Loucy (cell line): ENCODE measurements around the gene CLEC4M.

Source experiments
- H2AFZ ChIP-seq: fragments of 200-600 bp; sonication (generic); 2 replicates; pipeline ENCODE4 v1.6.0; 2016; ENCODE audit warnings: antibody characterized with exemption, mild to moderate bottlenecking, low read length, moderate library complexity
- H3F3A ChIP-seq: fragments of 200-600 bp; 2 replicates; pipeline ENCODE4 v1.6.0; 2016; ENCODE audit warnings: antibody characterized with exemption, low read depth, mild to moderate bottlenecking
- H3K27me3 ChIP-seq: fragments of 200-600 bp; sonication (generic); 2 replicates; pipeline ENCODE4 v1.6.1; 2014; ENCODE audit warnings: low read length, mild to moderate bottlenecking; ENCODE audit not compliant: insufficient read depth, poor library complexity, severe bottlenecking
- H3K36me3 ChIP-seq: fragments of 200-600 bp; sonication (generic); 2 replicates; pipeline ENCODE4 v1.6.1; 2016; ENCODE audit warnings: low read length; ENCODE audit not compliant: insufficient read depth
- H3K4me1 ChIP-seq: fragments of 200-600 bp; sonication (generic); 2 replicates; pipeline ENCODE4 v1.5.1; 2014; ENCODE audit warnings: low read length, mild to moderate bottlenecking; ENCODE audit not compliant: insufficient read depth, poor library complexity, severe bottlenecking
- H3K4me2 ChIP-seq: fragments of 200-600 bp; sonication (generic); 2 replicates; pipeline ENCODE4 v1.6.0; 2014; ENCODE audit warnings: antibody characterized with exemption, low read length, low read depth, mild to moderate bottlenecking; ENCODE audit not compliant: poor library complexity, severe bottlenecking
- H3K4me3 ChIP-seq: fragments of 200-600 bp; sonication (generic); 2 replicates; pipeline ENCODE4 v1.5.1; 2014; ENCODE audit warnings: low read length, mild to moderate bottlenecking, mixed read lengths; ENCODE audit not compliant: poor library complexity, severe bottlenecking
- H3K79me2 ChIP-seq: fragments of 200-600 bp; sonication (generic); 2 replicates; pipeline ENCODE4 v1.6.1; 2014; ENCODE audit warnings: low read length; ENCODE audit not compliant: insufficient read depth
- H3K9ac ChIP-seq: fragments of 200-600 bp; sonication (generic); 2 replicates; pipeline ENCODE4 v1.6.0; 2014; ENCODE audit warnings: mild to moderate bottlenecking, low read depth, low read length, moderate library complexity; ENCODE audit not compliant: poor library complexity, severe bottlenecking
- H3K9me2 ChIP-seq: fragments of 200-600 bp; sonication (generic); replicated peaks from 2 replicates; pipeline ENCODE4 v1.6.1; 2016; ENCODE audit warnings: low read depth, low read length, mixed read lengths
- H3K9me3 ChIP-seq: fragments of 200-600 bp; sonication (generic); 2 replicates; pipeline ENCODE4 v1.6.1; 2014; ENCODE audit warnings: mild to moderate bottlenecking, antibody characterized with exemption, low read length, low read depth; ENCODE audit not compliant: insufficient read depth
- H4K20me1 ChIP-seq: fragments of 200-600 bp; sonication (generic); 2 replicates; pipeline ENCODE4 v1.6.0; 2014; ENCODE audit warnings: antibody characterized with exemption, low read length, mild to moderate bottlenecking; ENCODE audit not compliant: insufficient read depth, poor library complexity, severe bottlenecking
- EZH2phosphoT487 ChIP-seq: fragments of 200-600 bp; IDR thresholded peaks from 2 replicates; pipeline ENCODE4 v1.6.1; 2018; ENCODE audit warnings: antibody characterized with exemption, mild to moderate bottlenecking, moderate library complexity, borderline replicate concordance
- TF ChIP-seq, protein P1 (sequence below): fragments of 200-600 bp; sonication (generic); conservative IDR thresholded peaks from 2 replicates; pipeline ENCODE4 v1.5.1; 2014; ENCODE audit warnings: mild to moderate bottlenecking, antibody characterized with exemption, low read length

The CLEC4M gene, protein sequence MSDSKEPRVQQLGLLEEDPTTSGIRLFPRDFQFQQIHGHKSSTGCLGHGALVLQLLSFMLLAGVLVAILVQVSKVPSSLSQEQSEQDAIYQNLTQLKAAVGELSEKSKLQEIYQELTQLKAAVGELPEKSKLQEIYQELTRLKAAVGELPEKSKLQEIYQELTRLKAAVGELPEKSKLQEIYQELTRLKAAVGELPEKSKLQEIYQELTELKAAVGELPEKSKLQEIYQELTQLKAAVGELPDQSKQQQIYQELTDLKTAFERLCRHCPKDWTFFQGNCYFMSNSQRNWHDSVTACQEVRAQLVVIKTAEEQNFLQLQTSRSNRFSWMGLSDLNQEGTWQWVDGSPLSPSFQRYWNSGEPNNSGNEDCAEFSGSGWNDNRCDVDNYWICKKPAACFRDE

DNA sequence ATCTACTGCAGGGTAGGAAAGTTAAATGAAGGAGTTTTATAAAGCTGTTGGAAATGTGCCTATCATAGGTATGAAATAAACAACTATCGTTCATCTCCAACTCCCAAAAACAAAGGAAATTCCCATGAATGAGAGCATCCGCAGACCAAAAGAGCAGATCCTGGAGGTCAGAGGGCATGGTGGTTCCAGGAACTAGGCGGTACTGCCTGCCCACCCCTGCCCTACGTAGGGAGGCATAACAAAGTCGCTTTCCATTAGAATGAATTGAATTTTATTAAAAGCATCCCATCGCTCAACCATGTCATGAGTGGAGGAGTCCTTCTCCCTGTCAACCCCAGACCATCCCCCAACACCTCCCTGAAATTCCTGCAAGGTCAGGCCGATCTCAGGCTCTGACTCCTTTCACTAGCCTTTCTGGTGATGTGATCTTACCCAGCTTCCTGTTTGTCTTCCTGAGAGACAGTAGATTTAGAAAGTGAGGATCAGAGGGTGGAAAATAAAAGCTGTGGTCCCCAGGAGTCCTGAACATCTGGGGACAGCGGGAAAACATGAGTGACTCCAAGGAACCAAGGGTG is at the start of gene CLEC4M:
Gene CLEC4M (plus strand): TSS at position 525 of the 575 bp plus-strand sequence. CDS start 24 bp downstream, at position 549.
- no peak for TF ChIP-seq EZH2phosphoT487
- TF ChIP-seq, protein P1, sequence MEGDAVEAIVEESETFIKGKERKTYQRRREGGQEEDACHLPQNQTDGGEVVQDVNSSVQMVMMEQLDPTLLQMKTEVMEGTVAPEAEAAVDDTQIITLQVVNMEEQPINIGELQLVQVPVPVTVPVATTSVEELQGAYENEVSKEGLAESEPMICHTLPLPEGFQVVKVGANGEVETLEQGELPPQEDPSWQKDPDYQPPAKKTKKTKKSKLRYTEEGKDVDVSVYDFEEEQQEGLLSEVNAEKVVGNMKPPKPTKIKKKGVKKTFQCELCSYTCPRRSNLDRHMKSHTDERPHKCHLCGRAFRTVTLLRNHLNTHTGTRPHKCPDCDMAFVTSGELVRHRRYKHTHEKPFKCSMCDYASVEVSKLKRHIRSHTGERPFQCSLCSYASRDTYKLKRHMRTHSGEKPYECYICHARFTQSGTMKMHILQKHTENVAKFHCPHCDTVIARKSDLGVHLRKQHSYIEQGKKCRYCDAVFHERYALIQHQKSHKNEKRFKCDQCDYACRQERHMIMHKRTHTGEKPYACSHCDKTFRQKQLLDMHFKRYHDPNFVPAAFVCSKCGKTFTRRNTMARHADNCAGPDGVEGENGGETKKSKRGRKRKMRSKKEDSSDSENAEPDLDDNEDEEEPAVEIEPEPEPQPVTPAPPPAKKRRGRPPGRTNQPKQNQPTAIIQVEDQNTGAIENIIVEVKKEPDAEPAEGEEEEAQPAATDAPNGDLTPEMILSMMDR: no peak
- H2AFZ ChIP-seq: no peak within 1 kb of the TSS

DNA sequence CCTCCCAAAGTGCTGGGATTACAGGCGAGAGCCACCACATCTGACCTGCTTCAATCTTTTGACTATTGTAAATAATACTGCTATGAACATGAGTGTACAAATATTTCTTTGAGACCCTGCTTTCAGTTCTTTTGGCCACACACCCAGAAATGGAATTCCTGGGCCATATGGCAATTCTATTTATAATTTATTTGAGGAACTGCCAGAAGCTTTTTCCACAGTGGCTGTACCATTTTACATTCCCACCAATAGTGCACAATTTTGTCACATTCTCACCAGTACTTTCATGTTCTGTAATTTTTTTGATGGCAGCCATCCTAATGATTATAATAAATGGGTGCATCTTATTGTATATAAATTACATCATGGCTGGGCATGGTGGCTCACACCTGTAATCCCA is 47.4 kb upstream of the CLEC4M start:
- no peak overlapping the region for H3K9ac ChIP-seq
- TF ChIP-seq EZH2phosphoT487: no peak
- TF ChIP-seq, protein P1: no peak
- H3K4me2 ChIP-seq: no peak overlapping the region
- no peaks in the 10 kb centered on the region for H3F3A ChIP-seq
- H3K4me3 ChIP-seq: no peak overlapping the region
- H4K20me1 ChIP-seq: no peaks in the 10 kb centered on the region
- H3K9me2 ChIP-seq: no peaks in the 10 kb centered on the region
- H3K36me3 ChIP-seq: no peaks in the 10 kb centered on the region
- no peak overlapping the region for H2AFZ ChIP-seq
- H3K79me2 ChIP-seq: no peaks in the 10 kb centered on the region
- no peaks in the 10 kb centered on the region for H3K9me3 ChIP-seq
- no peaks in the 10 kb centered on the region for H3K4me1 ChIP-seq
- H3K27me3 ChIP-seq: no peaks in the 10 kb centered on the region

More for the DNA sequence above, at the start of gene CLEC4M:
- no peak within 1 kb of the TSS for H3K4me2 ChIP-seq
- H3K27me3 ChIP-seq: no peaks in the 10 kb centered on the region
- H3F3A ChIP-seq: no peaks in the 10 kb centered on the region
- H3K79me2 ChIP-seq: no peaks in the 10 kb centered on the region
- peaks cover 7% of the 10 kb centered on the region; the same call in 1 of the 2 replicates for H3K9me3 ChIP-seq
- no peak within 1 kb of the TSS for H3K4me3 ChIP-seq
- H3K9me2 ChIP-seq: no peaks in the 10 kb centered on the region
- no peak within 1 kb of the TSS for H3K9ac ChIP-seq
- H3K4me1 ChIP-seq: no peaks in the 10 kb centered on the region
- no peaks in the 10 kb centered on the region for H4K20me1 ChIP-seq
- H3K36me3 ChIP-seq: no peaks in the 10 kb centered on the region

DNA sequence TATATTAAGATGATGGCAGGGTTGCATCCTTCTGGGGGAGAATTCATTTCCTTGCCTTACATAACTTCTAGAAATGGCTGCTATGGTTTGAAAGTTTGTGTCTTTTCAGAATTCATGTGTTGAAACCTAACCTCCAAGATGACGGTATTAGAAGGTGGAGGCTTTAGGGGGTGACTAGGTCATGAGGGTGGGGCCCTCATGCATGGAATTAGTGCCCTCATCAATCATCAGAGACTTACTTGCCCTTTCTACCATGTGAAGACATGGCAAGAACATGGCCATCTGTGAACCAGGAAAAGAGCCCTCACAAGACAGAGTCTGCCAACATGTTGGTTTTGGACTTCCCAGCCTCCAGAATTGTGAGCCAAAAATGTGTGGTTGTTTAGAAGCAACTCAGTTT is 46.3 kb upstream of the CLEC4M start:
- Histone ChIP-seq H3K9me3 (no peaks in the 10 kb centered on the region), H3K27me3 (no peaks in the 10 kb centered on the region), H3K9me2 (no peaks in the 10 kb centered on the region), H3K4me3 (no peak overlapping the region), H3F3A (no peaks in the 10 kb centered on the region), H3K36me3 (no peaks in the 10 kb centered on the region), H2AFZ (no peak overlapping the region), H4K20me1 (no peaks in the 10 kb centered on the region), H3K4me1 (no peaks in the 10 kb centered on the region), H3K9ac (no peak overlapping the region), H3K79me2 (no peaks in the 10 kb centered on the region), H3K4me2 (no peak overlapping the region)
- TF ChIP-seq, protein P1: no peak
- no peak for TF ChIP-seq EZH2phosphoT487
